OCI-LY3 (cell line): Measurements from ENCODE around the gene KLF7.

Experiments
- EZH2phosphoT487 ChIP-seq: fragments of 200-600 bp; shearing (Covaris generic); IDR thresholded peaks from 2 replicates; pipeline ENCODE4 v1.6.1; 2018; ENCODE audit warnings: antibody characterized with exemption, mixed run types, low read depth
- TF ChIP-seq, protein P1 (sequence below): fragments of 200-600, 300-600 bp; sonication (generic); IDR thresholded peaks from 2 replicates; pipeline ENCODE4 v1.5.1; 2014; ENCODE audit warnings: antibody characterized with exemption, low read length, low read depth

DNA sequence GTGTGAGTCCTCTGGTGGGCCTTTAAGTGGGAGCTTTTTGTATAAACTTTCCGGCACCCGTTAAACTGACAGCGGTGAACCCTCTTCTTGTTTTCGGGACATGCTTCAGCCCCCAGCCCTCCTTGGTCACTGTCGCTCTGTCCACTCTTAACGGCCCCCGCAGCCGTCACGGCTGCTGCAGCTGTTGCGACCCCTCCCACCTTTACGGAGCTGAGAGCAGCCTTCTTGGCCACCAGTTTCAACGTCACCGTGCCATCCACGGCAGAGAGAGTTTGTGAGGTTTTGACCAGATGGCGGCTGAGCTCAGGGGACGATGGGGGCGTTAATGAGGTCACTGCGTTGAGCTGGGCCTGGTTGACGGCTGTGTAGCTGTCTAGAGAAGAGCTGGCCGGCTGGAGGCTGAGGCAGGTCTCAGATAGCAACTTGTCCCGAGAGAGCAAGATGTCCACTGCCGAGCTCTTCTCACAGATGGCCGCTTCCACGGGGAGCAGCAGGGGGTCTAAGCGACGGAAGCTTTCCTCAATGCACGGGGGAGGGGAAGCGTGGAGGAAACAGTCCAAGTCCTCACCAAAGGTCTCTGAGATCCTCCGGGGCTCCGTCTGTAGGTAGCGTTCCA lies 41.9 kb downstream of the KLF7 start:
- TF ChIP-seq, protein P1, sequence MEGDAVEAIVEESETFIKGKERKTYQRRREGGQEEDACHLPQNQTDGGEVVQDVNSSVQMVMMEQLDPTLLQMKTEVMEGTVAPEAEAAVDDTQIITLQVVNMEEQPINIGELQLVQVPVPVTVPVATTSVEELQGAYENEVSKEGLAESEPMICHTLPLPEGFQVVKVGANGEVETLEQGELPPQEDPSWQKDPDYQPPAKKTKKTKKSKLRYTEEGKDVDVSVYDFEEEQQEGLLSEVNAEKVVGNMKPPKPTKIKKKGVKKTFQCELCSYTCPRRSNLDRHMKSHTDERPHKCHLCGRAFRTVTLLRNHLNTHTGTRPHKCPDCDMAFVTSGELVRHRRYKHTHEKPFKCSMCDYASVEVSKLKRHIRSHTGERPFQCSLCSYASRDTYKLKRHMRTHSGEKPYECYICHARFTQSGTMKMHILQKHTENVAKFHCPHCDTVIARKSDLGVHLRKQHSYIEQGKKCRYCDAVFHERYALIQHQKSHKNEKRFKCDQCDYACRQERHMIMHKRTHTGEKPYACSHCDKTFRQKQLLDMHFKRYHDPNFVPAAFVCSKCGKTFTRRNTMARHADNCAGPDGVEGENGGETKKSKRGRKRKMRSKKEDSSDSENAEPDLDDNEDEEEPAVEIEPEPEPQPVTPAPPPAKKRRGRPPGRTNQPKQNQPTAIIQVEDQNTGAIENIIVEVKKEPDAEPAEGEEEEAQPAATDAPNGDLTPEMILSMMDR, result no peak
- TF ChIP-seq EZH2phosphoT487, result no peak
